ENCODE measurements around the gene PHF21B. TPM values are rescaled to one million over a fixed set of nuclear protein-coding genes. Genes with fewer than 3 reads are reported as not detected.

The PHF21B gene
- total and polyA plus RNA-seq, 2 of the 8 experiments (the other 6 are each of a cell fraction or from before 2014, with no cell fraction given) = 19.3 to 68.1 TPM

DNA sequence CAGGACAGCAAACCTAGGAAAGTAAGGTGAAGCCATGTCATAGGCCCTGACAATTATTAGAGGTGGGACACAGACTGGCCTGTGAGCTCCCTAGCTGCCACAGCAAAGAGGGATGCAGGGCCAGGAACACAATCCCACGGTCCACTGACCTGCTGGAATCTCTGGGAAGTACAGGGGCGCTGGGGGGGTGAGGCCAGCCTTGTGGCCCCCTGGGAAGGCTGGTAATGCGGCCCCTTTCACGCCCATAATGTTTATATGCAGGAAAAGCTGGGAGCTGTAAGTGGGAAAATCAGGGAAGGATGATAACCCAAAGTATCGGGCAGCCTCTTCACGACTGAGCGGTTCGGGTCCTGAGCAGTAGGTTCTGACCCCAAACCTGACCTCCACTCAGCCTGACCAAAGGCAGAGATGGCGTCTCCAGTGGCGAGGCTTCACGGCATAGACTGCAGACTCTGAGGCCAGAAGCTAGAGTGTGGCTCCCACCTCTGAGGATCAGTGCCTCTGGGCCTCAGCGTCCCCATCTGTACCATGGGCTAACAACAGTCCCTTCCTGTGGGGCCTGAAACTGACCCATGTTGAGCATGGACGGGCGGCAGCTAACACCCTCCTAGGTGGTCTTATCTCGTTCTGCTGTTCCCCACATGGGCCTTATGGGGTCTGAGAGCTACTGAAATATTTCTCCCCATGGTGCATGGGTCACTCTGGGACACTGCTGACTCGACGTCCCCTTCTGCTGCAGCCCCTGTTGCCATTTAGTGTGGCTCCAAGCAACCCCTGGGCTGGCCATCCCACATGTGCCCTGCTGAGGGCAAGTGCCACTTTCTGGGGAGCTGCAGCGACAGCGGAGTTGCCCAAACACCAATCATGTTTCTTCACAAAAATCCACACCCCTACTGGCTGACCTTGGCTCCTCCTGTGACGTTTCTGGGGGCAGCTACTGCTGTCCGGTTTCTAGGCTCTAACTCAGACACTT, 101.8 kb downstream of the PHF21B start:
- Histone ChIP-seq H2BK15ac (ENCODE audit: low read length) (no peak overlapping the region), H4K91ac (replicated peaks; ENCODE audit: insufficient read length, low read length) (no peak overlapping the region), H3K27ac (ENCODE audit: low read depth, low read length) (no peak overlapping the region), H3K56ac (replicated peaks; ENCODE audit: insufficient read length, low read depth, low read length) (no peak overlapping the region), H3K4me2 (ENCODE audit: insufficient read depth in 1 of 2, low read depth in 2 of 2, low read length in 2 of 2) (no peak overlapping the region), H2AFZ (ENCODE audit: low read length) (no peak overlapping the region), H2BK120ac (replicated peaks; ENCODE audit: low read depth, low read length) (no peak overlapping the region), H4K20me1 (replicated peaks in 1 of 2; ENCODE audit: control insufficient read depth in 1 of 2, insufficient read depth in 2 of 2, low read length in 2 of 2) (peaks cover 5 to 6% of the 10 kb centered on the region in 2 experiments), H3K23me2 (ENCODE audit: low read depth, low read length) (no peaks in the 10 kb centered on the region), H3K79me1 (ENCODE audit: low read depth, low read length) (no peaks in the 10 kb centered on the region), H3K79me2 (ENCODE audit: control insufficient read depth in 1 of 2, insufficient read depth in 2 of 2, low read length in 2 of 2) (no peaks in the 10 kb centered on the region), H3K4ac (replicated peaks; ENCODE audit: insufficient read length, low read depth, low read length) (no peak overlapping the region), H3K27me3 (replicated peaks in 1 of 4; ENCODE audit: control insufficient read depth in 3 of 4, extremely low read depth in 1 of 4, insufficient read depth in 3 of 4, low read length in 3 of 4) (no peaks in the 10 kb centered on the region), H3K4me1 (replicated peaks in 1 of 4; ENCODE audit: control insufficient read depth in 3 of 4, insufficient read depth in 4 of 4, low read length in 3 of 4) (no peaks in the 10 kb centered on the region), H3K9ac (replicated peaks in 1 of 4; ENCODE audit: extremely low read depth in 1 of 4, low read depth in 3 of 4, low read length in 3 of 4) (no peak overlapping the region), H3K4me3 (ENCODE audit: extremely low read depth in 1 of 4, insufficient read depth in 2 of 4, low read depth in 3 of 4, low read length in 4 of 4) (no peak overlapping the region), H3K23ac (ENCODE audit: insufficient read length) (no peak overlapping the region), H3K18ac (ENCODE audit: extremely low read depth, low read length) (no peak overlapping the region), H3K14ac (ENCODE audit: insufficient read length) (no peak overlapping the region), H2BK20ac (ENCODE audit: low read length) (no peak overlapping the region), H2AK5ac (ENCODE audit: low read depth, low read length) (no peak overlapping the region), H2BK12ac (ENCODE audit: low read depth, low read length) (no peak overlapping the region), H2BK5ac (ENCODE audit: low read depth, low read length) (no peak overlapping the region), H3K9me3 (ENCODE audit: insufficient read depth in 2 of 2, low read depth in 1 of 2, low read length in 1 of 2) (peaks cover 12 to 17% of the 10 kb centered on the region in 2 experiments; a peak in 3 of 4 replicates), H4K8ac (ENCODE audit: extremely low read depth, insufficient read depth, low read length) (no peak overlapping the region), H4K5ac (ENCODE audit: insufficient read length, low read depth, low read length) (no peak overlapping the region), H3K36me3 (ENCODE audit: control insufficient read depth in 2 of 4, insufficient read depth in 4 of 4, low read length in 3 of 4) (peaks cover 4 to 41% (median 25%) of the 10 kb centered on the region in 4 experiments; a peak in 6 of 8 replicates)
- DNase-seq (ENCODE audit: low read depth in 1 of 2, low spot score in 2 of 2) (no peak), FAIRE-seq (no peak)
- 92% methylated on average over 21 of the region's 21 CpGs; no CpG with 5 or more reads in 1 of the 2 experiments for WGBS, 2 experiments (ENCODE audit: extremely low coverage in 1 of 2, insufficient coverage in 1 of 2, insufficient read length in 1 of 2, insufficient replicate concordance in 2 of 2, low coverage in 1 of 2, low lambda C conversion rate in 2 of 2, missing lambda C conversion rate in 1 of 2)
- POLR2A ChIA-PET (ENCODE audit: partially characterized antibody) = no interaction called here
- CTCF ChIA-PET (ENCODE audit: partially characterized antibody) = interaction anchor here (1.3 kb wide), 1 partner anchor 10 kb away, joined by 5 read pairs; no protein-coding TSS in a partner anchor
- TF ChIP-seq SP1 (IDR thresholded peaks at IDR 0.05; ENCODE audit: low read depth, low read length) = no peak
- 0 out of 2 replicates have a peak, but pooled peaks have one; percentile 34 for TF ChIP-seq POLR2AphosphoS5 (IDR thresholded peaks at IDR 0.05; ENCODE audit: low read depth, low read length)

Data from H1 (cell line).